GM21576 (cell line): ENCODE data around the gene TDRD7.
"Not testable (repeated sequence)": the region's sequence is repeated elsewhere in the genome, so short reads cannot be mapped to it uniquely, and the experiment has no call there.

Experiments
- ATAC-seq: cut with Tn5 transposase; IDR thresholded peaks from one replicate; pipeline ENCODE4 v1.9.1; 2021; ENCODE audit warnings: mild to moderate bottlenecking, moderate library complexity; ENCODE audit not compliant: unreplicated experiment

Gene TDRD7

DNA sequence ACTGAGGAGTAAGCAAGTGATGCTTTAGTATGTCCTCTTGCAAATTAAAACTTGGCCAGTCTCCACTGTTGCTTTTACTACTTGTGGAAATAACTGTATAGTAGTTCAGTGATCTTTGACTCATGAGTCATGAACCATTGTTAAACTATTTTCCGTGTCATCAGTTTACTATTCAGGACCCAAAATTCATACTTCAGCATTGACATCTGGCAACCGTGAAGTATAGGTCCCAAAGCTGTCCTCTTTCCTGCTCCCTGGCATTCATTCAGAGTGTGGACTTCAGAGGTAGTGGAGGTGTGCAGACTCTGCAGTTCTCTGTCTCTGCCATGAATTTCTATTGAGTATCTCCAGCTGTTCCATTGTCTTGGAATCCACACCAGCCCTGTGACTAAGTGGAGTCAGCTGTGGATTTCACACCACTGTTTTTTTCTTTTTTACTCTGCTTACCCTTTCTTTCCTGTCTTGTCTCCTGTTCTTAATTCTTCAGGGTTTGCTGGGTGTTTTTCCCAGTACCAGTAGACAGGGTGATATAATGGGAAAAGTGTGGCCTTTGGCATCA is 7.5 kb downstream of the TDRD7 start:
- no peak for ATAC-seq

DNA sequence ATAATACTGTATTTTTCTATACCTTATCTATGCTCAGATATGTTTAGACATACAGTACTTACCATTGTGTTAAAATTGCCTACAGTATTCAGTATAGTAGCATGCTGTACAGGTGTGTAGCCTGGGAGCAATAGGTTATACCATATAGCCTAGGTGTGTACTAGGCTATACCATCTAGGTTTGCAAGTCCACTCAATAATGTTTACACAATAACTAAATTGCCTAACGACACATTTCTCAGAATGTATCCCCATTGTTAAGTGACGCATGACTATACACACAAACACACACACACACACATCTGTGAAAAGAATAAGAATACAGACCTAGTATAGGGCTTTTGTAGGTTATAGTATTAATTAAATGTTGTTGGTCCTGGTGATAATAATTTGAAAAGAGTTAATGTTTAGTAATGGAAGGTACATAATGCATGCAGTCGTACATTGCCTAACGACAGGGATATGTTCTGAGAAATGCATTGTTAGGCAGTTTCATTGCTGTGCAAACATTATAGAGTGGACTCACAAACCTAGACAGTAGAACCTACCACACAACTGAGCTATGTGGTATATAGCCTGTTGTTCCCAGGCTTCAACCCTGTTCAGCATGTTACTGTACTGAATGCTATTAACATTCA is 13.6 kb downstream of the TDRD7 start:
- no peak for ATAC-seq

DNA sequence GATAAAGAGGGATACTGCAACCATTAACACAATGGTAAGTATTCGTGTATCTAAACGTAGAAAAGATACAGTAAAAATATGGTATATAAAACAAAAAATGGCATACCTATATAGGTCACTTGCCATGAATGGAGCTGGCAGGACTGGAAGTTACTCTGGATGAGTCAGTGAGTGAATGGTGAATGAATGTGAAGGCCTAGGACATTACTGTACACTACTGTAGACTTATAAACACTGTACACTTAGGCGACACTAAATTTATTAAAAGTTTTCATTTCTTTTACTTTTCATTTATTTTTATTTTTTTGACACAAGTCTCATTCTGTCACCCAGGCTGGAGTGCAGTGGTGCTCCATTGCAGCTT is 14.1 kb downstream of the TDRD7 start:
- ATAC-seq, result no peak

DNA sequence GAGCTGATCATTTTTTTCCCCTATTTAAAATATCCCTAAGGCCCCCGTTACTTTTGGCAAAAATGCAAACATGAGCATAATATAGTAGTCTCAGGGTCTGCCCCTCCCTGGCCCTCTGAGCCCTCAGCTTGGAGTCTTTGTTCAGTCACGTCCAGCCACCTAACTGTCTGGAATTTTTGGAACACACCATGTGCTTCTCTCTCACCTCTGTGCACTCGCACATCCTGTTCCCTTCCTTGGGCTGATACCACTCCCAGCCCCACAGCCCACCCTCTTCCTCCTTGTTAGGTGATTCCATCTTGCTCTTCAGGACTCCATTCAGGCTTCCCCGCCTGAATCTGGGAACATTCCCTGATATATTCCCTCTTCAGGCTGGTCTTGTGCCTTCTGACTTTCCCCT is 16.0 kb downstream of the TDRD7 start:
- ATAC-seq, result no peak

DNA sequence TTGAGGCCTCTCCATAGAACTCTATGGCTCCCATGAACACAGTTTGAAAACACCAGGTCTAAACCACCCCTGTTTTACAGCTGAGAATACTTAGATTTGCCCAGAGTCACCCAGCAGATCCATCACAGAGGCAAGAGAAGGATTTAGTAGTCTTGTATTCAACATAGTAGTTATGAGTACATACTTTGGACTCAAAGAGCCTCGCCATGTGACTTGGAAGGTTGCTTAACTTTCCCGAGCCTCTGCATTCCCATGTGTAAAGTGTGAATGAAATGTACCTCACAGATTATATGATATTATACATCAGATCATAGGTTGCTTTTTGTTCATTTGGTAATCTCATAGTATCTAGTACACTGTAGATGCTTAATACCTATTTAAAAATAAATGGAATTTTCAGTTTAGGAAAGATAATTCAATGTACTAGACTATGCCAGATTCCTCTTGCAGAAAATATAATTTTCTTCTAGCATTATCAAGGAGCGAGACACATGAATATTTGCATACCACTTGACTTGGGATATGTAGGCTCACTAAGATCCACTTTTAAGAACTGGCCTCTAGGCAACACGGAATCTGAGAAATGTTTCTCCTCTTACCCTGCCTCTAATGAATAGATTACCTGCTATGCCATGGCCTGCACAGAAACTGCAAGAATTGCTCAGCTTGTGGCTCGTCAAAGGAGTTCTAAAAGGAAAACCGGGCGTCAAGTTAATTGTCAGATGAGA is 18.6 kb downstream of the TDRD7 start:
- no peak for ATAC-seq

DNA sequence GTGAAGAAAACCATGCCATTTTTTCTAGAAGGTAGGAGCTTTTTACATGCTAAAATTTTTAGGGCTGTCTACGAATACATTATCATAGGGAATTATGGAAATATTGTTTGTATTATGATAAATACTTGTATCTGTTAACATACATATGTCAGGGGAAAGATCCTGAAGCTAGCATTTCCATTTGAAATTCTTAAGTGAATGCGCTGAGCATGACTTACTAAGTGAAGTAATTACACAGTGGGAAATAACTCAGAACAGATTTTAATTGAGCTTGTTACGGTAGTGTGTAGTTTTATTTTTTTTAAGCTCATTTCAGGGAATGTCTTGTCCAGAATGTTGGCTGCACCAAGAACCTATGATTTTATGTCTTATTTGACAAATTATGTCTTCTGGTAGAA is 19.1 kb downstream of the TDRD7 start:
- no peak for ATAC-seq

DNA sequence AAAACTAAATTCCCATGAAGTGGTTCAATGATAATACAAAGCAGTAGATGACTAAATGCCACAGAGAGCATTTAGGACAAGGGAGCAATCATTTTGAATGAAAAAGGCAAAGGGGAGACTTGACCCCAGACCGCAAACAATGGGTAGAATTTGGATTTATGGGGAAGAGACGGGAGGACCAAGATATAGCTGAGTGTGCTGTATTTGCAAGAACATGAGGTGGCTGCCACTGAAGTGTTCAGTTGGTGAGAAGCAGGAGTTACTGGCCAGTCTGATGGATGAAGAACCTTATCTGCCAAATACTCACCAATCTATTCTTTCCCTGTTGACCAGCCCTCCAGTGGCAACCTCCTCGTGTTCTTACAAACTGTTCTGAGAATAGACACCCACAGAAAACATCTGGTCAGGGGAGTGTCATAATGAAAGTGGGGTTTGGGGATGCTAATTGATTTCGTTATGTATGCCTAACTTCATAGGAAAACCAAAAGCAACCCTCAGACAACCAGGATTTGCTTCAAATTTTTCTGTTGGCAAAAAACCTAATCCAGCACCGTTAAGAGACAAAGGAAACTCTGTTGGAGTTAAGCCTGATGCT is 19.8 kb downstream of the TDRD7 start:
- no peak for ATAC-seq

DNA sequence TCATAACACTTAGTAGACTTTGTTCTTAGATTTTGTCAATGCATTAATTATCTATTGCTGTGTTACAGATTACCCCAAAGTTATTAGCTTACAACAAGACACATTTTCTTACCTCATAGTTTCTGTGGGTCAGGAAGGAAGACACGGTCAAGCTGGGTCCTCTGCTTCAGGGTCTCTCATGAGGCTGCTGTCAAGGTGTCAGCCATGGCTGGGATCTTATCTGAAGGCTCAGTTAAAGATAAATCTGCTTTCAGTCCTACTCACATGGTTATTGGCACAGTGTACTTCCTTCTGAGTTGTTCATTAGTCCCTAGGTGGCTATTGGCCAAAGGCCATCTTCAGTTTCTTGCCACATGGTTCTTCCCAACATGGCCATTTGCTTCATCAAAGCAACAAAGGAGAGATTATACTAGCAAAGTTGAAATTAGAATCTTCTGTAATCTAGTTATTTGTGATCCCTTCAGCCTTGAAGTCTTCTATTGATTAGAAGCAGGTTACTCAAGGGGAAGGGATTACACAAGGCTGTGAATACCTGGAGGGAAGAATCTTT is 25.2 kb downstream of the TDRD7 start:
- ATAC-seq, result no peak

DNA sequence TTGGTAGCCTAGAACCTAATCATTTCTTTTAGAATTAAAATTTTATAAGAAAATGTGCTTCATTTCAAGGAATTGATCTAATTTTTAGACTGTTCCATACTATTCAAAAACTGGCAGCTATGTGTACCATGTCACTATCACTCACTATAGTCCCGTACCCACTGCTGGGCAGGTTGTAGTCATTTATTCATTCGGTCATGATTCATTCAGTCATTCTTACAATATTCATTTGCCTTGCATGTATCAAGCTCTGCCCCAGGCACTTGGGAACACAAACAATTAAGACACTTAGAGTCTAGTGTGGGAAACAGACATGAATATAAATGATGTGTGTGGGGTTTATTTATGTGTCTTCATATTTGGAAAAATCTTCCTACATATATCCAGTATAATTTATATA is 26.4 kb downstream of the TDRD7 start:
- no peak for ATAC-seq

DNA sequence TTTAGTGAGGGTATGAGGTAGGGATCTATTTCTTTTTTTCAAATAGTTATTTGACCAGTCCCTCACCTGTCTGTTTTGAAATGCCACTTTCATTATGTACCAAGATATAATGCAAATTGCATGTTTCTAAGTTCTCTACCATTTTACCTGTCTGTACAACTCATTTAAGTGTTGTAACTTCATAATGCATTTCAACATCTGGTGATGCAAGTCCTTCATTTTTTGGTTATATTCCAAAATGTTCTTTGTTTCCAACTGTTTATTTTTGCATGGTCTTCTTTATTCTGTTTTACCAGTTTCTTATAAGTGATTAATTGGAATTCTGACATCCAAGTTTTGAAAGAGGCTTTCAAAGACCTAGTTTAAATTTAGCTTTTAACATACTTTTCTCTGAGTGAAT is 26.8 kb downstream of the TDRD7 start:
- ATAC-seq, result no peak

DNA sequence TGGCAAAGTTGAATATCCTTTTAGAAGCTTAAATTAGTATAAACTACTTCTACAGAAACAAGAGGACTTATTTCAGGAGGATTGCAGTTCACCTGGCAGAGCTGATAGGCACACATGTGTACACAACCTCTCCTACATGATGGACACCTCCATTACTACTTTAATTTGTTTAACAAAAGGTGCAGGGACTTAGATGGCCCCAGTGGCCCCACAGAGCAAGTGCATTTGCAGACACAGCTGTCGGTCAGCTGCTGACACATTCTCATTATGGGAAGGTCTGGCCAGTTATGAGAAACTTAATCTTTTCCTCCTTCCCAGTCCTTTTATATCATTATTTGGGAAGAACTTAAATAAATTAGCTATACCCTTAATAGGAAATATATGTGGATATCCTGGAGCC is 28.3 kb downstream of the TDRD7 start:
- ATAC-seq, result no peak

DNA sequence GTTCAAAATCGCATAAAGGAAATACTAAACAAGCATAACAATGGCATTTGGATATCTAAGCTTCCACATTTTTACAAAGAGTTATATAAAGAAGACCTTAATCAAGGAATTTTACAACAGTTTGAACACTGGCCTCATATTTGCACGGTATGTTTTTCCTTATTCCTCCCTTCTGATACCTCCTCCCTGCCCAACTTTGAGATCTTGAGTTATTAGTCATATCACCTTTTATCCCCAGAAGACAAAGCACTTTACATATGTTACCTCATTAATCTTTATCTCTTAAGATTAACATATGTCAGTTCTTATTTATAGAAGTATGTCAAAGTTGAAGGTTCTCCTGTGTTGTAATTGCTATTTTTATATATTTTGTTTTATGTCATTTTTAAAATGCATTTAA is 29.8 kb downstream of the TDRD7 start:
- no peak for ATAC-seq

DNA sequence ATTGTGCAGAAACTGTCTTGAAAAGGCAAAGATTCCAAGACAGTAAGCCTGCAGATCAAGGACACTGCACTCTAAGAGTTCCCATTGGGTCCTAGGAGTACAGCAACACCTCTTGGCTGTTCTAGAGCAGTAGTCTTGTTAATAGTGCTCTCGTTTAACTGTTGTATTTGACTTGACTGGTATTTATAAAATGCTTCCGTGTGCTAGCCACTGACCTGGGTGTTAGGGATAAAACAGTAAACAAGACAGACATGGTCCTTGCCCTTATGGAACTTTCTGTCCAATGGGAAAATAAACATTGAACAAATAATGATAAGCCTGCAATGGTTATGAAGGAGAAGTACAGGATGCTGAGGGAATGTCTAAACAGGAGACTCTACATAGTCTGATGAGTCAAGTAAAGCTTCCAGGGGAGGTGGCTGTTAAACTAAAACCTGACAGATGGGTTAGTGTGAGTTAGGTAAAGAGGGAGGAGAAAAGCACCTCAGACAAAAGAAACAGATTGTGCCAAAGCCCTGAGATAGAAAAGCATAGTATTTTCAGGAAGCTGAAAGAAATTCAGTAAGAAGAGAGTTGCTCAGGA is 33.3 kb downstream of the TDRD7 start:
- no peak for ATAC-seq

DNA sequence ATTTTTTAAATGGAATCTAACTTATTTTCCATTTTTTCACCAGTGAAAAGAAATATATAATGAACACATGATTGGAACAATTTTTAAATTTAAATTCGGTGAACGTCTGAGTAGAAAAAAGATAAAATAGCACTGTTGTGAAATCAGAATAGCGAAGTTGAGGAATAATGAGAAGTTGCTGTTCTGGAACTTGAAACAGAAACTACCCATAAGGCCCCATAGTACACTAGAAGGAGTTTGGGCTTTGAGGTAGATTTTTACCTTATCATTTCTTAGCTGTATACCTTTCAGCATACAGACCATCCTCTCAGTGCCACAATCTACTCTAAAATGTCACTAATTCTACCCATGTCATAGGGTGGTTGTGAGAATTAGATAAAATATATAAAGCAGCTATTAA is 35.1 kb downstream of the TDRD7 start:
- no peak for ATAC-seq

DNA sequence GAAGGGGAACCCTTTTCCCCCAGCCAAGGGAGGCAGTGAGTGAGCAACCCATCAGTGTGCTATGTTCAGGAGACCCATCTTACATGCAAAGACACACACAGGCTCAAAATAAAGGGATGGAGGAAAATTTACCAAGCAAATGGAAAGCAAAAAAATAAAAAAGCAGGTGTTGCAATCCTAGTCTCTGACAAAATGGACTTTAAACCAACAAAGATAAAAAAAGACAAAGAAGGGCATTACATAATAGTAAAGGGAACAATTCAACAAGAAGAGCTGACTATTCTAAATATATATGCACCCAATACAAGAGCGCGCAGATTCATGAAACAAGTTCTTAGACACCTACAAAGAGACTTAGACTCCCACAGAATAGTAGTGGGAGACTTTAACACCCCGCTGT is 41.7 kb downstream of the TDRD7 start:
- not testable (repeated sequence) for ATAC-seq

DNA sequence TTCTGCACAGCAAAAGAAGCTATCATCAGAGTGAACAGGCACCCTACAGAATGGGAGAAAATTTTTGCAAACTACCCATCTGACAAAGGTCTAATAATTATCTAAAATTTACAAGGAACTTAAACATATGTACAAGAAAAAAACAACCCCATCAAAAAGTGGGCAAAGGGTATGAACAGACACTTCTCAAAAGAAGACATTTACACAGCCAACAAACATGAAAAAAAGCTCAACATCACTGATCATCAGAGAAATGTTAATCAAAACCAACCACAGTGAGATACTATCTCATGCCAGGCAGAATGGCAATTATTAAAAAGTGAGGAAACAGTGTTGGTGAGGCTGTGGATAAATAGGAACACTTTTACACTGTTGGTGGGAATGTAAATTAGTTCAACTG is 44.9 kb downstream of the TDRD7 start:
- ATAC-seq, result not testable (repeated sequence)

DNA sequence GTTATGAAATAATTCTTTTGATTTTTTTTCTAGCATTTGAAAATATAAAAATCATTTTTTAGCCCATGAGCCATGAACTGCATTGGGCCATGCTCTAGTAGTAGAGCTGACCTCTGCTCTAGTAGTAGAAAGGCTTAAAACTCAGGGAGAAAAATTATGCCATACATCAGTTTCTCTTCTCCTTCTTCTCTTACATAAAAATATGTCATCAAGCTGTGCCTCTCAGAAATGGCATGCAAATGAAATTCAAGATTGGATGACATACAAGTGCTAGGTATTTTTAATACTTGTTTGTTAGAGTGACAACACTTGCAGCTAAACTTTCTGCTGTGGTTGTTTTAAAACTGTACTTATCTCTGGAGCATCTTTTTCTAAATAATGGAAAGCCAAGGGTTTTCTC is 47.4 kb downstream of the TDRD7 start:
- ATAC-seq, result no peak

DNA sequence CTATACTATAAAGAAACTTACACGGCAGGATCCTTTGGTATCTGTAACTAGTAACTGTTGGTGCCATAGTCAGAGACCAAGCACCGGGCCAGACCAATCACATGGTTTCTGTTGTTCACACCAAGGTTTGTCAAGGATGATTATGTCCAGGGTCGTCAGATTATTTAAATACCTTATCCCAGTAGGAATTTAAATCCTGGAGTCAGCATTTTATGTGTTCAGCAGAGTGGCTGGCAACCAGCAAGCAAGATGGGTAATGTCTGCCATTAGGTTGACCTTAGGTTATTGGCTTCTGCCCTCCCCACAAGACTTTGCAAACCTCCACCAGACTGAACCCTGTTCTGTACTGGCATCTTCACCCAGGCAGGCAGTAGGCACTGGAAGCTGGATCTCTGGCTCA is 50.3 kb downstream of the TDRD7 start:
- ATAC-seq, result no peak

DNA sequence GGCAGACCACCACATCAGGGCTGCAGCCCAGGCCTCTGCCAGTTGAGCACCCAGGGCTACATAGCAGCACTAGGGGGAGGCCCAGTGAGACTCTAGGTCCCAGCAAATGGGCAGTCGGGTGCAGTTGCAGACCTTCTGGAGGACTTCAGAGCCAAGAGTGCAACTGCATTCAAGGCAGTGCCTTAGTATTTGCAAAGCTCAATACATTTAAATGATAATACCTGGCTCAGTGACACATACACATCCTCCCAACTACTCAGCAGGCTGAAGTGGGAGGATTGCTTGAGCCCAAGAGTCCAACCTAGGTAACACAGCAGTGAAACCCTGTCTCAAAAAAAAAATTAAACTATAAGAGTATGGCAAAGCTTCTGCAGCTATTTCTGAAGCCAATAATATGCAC is 51.0 kb downstream of the TDRD7 start:
- no peak for ATAC-seq

DNA sequence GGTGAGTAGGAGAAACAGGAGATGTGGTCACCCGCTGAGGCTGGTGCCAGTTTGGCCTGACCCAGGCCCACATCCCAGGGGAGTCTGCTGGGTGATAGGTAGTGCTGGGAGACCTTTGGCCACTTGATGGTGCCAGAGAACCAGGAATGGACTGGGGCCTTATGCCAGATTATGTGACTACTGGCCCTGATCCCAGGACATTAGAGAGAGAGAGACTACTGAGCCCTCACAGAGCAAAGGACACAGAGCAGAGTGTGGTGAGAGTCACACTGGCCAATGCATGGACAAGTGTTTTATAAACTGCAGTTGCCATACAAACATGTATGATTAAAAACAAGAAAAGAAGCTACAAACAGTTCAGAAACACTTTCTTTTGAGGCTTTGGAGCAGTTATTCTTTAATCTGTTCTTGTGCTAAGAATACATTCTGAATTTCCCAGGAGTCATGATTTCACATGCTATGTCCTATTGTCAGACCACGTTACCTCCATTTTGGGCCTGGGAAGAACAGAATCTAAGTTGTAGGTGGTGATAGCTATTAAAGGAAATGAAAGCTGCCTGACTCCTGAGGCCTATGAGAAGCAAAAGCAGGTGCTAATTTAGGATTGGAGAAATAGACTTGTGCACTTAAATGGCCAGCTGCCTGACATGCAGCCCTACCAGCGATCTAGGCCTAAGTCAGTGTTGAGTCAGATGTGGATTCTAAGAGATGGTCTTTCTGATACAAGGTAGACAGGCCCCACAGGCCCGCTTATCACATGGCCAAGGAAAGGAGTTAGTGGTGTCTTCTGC is 57.0 kb downstream of the TDRD7 start:
- peak; percentile 82 for ATAC-seq

DNA sequence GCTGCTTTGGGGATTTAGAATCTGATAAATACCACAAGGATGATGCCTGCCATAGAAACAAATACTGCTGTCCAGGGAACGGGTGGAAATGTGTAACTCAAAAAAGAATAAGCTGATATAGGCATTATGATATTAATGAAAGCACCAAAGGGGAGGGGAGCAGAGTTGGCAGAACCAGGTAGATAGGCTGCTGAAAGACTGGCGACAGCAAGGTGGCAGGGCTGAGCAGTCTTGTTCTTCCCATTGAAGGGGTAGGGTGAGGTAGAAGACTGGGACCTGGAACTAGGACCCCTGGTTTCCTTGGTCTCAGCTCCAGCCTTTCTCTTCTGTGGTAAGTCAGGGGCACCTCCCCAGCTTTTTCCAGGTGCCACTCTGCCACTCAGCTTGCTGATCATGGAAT is 58.2 kb downstream of the TDRD7 start:
- ATAC-seq, result no peak
